Stimulated activated CD4-positive, alpha-beta T cell treated with anti-CD3 and anti-CD28 coated beads, Interleukin-2, amount 100 ng/mL, for 24 hours (primary cell): ENCODE results near the gene SSTR3.
"Not testable (repeated sequence)": the region's sequence is repeated elsewhere in the genome, so short reads cannot be mapped to it uniquely, and the experiment has no call there.

Experiments used
- DNase-seq, 2 donors: peaks; one replicate each; pipeline ENCODE4 v3.0.0-alpha.2; 2020

Gene SSTR3

DNA sequence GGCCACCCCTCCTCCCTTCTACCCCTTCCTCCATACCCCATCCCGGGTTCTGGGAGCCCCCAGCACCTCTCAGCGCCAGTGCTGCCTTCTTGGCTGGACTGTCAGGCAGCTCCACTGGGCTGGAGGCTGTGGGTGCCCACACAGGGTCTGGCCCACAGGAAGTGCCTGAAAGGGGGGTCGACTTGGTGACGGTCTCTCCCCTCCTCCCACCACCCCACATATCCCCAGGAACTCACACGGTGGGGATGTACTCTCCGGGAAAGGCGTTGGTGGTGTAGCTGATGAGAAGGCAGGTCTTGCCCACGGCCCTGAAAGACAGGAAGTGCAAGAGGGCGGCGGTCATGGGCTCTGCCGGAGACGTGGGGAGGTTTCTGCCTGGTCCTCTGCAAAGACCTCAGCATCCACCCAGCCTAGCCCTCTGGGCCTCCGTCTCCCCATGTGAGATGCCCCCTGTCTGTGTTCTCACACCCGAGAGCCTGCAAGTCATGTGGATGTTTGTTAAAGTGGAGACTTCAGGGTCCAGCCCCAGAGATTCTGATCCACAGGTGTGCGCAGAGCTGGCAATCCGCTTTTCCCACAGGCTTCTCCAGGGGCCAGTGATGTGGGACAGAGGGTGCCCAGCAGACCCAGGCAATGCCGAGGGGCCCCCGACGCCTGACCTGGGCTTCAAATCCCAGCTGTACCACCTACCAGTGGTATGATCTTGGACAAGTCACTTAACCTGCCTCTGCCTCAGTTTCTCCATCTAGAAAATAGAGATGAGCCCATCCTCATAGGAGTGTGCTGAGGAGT, 29.3 kb upstream of the SSTR3 start:
- peak in 1 of 2 donors; percentile 63 for DNase-seq

DNA sequence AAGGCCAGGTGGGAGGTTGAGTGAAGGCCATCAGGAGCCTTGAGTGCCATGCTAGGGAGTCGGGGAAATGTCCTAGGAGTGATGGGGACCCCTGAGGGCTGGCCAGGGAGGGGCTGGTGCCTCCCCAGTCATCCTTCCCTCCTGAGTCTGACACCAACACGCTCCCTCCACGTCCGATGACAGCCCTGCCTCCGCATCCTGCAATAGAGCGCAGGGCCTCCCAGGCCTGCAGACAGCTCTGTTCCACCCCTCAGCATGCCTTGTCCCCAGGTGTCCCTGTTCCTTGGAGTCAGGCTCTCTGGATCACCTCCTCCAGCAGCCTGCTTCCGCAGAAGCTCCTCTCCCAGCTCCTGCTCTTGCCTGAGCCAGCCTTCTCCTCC, 28.7 kb upstream of the SSTR3 start:
- DNase-seq, result peak in 1 of 2 donors; percentile 46

DNA sequence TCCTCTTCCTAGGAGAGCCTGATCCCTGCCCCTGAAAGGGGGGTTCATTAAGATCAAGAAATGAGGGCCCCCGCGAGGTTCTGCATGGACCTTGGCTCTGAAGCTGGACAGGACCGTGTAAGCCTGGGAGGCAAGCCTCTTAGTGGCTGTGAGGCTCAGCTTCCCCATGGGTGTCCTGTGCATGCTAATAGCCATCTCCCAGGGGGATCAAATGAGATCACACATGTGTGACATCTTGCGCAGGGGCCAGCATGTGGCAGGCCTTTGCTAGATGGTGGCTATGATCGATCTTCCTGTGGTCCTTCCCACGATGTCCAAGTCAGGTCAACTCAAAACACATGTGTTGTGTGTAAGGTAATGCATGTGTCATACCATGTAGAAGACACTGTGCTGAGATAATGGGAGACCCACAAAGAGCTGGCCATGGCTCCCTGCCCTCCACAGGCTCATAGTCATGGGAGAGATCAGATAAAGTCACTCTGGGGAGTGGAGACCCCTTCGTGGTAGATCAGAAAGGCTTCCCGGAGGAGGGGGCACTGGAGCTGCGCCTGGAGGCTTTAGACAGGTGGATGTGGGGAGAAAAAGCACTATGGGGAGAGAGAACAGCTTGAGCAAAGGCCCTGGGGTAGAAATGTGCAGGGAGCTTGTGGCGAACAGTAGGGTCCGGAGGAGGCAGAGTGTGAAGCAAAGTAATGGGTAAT, 28.1 kb upstream of the SSTR3 start:
- no peak for DNase-seq

DNA sequence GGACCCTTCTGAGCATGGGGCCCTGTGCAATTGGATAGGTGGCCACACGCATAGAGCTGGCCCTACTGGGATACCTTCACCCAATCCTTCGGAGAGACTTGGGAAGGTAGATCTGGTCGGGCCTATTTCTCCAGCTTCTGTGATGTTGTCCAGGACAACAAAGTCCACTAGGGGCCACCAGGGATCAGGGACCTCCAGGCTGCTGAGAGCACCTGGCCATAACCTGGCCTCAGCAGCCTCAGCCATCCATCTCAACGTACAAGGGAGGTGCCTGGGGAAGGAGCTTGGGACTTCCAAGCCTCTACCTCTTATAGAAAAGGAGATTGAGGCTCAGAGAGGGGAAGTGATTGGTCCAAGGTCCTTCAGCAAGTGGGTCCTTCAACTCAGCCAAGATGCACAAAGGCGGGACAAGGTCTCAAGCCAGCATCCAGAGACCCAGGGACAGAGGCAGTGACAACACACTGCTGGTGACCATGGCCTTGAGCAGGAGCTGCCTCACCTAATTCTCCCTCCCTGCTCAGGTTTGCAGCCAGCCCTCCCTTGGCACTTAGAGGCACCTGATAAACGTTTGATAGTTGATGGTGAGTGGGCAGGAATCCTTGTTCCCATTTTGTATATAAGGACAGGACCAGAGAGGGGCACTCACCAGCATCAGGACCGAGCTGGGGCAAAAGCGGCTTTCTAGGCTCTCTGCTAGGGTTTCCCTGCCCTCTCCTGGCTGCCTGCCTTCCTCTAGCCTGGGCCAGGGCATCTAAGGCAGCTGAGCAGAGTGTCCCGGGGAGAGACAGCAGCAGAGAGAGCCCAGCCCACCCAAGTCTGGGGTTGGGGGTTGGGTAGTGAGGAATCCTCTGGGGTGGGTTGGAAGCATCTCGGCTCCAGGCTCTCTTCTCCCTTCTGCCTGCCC, 27.3 kb upstream of the SSTR3 start:
- no peak for DNase-seq

DNA sequence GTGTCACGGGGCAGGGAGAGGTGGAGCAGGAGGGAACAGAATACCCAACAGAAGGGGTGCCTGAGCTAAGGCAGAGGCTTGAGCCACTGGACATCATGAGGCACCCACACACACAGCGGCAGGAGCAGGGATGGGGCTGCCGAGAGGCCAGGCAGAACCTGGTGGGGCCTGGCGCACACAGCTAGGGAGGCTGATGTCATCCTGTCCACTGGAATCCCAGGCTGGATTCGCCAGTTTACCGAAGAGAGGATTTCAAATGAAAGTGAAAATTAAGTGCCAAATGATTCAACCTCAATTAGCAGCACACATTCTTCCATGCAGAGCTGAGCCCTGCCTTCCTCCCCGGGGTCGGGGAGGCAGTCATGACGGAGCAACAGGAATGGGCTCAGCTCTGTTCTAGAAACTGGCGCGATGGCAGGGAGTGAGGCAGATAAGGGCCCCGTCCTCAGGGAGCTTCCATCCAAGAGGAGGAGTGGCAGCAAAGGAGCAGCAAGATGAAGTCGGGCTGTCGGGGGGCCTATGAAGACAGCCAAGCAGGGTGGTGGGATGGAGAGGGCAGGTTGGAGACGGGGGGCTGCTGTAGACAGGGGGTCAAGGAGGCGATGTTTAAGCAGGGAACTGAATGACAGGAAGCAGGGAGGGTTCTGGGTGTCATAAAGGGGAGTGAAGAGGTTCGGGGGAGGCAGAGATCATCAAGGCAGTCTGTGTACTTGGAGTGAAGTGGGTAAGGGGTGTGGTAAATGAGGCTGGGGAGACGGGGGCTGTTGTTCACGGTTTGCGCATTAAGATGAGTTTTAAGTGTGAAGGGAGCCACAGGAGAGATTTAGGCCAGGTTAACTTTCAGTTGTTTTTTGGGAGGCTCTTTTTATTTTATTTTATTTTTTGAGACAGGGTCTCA, 25.3 kb upstream of the SSTR3 start:
- no peak for DNase-seq

DNA sequence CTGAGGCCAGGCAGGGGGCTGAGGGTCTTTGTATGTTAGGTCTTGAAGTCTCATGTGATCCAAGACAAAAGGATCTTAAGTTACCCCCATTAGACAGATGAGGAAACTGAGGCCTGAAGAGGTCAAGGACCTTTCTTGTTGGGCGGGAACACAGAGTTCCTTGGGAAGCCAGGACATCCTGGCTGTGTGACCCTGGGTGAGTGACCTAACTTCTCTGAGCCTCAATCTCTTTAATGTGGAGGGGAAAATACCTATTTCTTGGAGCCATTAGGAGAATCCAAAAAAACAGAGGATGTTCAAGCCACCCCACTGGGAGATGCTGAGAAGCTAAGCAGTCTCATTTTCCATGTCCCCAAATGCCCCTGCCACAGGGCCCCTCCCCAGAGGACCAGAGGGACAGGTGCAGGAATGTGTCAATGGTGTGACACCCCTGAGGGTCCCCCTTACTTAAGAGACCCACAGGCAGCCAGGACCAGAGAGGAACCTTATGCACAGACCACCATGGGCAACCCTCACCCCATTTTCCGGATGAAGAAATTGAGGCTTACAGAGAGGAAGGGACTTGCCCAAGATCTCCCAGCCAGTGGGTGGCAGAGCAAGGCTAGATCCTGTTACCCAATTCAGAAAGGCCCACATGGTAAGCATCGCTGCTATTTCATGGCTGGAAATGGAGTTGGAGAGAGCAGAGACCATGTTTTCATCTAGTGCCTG, 23.8 kb upstream of the SSTR3 start:
- no peak for DNase-seq

DNA sequence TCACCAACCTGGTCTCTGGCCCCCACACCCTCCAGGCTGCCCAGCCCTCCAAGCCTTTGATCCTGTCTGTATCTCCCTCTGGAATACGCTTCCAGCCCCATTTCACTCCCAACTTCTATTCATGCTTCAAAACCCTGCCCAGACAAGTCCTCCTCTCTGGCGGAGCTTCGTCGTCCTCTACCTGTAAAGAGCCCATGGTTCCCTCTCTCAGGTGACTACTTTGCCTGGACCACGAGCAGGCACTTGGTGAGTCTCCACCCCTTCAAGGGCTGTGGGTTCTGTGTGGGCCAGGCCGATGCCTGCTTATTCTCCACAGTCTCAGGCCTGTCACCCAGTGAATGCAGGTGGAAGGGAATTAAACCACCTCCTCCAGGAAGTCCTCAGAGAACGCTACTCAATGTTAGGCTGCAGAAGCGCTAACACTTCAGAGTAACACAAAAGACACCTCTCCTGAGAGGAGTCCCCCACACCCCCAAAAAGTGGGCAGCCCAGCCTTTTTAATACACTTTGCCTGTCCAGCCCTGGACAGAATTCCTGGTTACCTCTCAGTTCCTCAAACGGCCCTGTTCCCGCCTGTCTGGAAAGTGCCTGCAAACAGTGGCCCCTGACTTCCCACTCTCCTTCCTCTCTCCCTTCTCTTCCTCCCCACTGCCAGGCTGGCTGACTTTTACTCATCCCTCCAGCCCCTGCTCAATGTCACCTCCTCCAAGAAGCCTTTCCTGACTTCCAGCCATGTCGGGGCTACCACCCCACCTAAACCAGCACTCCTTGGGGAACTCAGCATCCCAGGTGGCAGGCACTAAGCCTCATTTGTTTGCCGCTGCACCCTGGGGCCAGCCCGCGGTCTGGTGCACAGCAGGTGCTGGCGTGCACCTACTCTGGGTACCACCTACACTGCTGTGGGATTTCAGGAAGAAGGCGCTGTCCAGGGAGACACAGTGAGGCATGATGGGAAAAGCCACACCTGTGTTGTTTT, 22.7 kb upstream of the SSTR3 start:
- DNase-seq, result no peak

DNA sequence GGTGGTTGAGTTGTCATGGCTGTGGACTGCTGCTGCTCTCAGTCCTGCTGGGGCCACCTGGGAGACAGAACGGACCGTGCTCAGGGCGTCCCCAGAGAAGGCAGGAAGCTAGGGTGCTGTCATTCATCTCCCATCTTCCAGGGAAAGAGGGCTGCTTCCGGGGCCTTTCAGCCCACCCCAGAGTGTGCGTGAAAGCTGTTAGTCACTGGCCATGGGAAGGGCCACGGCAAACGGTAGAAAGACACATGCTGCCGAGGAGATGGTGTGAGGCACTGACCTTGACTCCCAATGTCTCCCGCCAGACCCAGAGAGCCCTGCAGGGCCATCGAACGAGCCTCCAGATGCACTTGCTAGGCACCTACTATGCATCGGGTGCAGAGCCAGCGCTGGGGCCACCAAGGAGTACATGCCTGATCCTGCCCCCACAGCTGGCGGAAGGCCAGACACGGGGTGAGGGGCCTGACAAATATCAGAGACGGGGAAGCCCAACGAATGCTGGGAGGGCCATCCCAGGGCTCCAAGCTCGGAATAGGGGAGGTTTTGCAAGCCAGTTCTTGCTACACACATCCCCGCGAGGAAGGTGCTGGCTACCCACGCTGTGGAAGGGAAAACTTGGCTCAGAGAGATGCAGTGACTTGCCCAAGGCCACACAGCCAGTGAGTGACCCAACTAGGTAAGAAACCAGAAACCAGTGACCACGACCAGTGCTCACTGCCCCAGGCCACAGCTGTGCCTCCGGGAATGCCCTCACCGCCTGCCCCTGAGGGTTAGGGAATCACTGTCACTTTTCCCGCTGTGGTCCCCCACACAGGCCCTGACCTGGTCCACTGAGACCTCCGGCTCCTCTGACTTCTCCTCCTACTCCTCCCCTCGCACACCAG, 21.7 kb upstream of the SSTR3 start:
- no peak for DNase-seq

DNA sequence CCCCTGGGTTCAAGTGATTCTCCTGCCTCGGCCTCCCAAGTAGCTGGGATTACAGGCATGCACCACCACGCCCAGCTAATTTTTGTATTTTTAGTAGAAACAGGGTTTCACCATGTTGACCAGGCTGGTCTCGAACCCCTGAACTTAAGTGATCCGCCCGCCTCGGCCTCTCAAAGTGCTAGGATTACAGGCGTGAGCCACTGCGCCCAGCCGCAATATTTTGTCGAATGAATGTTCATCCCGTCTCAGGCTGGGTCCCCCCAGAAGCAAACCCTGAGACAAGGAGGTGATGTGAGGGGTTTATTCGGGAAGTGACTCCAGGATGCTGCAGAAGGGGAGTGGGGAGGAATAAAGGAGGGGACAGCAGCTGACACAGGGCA, 21.1 kb upstream of the SSTR3 start:
- DNase-seq, result not testable (repeated sequence)

DNA sequence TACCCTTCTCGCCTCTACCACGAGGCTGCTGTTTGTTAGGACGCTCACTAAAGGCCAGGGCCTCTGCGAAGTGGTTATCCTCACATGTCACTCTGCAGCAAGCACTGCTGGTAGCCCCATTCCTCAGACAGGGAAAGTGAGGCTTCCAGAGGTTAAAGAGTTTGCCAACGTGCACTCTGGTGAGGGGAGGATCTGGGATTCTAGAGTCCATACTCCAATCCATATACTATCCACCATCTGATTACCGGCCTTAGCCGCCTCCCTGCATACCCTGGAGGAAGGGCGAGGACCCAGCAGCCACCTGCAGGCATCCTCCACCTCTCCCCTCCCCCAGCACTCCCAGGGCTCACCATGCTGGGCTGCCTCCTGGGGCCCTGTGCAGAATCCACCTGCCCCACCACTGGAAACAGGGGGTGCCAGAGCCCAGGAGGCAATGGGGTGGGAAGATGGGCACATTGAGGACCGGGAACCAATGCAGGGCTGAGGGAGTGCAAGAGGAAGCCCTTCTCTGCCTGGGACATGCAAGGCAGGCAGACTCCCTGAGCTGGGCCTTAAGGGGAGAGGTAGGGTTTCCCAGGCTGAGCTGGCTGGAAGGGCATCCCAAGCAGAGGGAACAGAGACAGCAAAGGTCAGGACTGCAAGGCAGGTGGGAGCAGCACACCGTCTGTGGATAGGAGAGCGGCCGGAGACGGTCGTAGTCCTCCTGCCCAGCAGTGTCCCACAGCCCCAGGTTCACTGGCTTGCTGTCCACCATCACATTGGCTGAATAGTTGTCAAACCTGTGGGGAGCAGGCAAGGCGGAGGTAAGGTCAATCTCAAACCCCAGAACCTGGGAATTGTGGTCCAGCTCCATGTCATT, 20.1 kb upstream of the SSTR3 start:
- DNase-seq, result peak in 1 of 2 donors; percentile 33

DNA sequence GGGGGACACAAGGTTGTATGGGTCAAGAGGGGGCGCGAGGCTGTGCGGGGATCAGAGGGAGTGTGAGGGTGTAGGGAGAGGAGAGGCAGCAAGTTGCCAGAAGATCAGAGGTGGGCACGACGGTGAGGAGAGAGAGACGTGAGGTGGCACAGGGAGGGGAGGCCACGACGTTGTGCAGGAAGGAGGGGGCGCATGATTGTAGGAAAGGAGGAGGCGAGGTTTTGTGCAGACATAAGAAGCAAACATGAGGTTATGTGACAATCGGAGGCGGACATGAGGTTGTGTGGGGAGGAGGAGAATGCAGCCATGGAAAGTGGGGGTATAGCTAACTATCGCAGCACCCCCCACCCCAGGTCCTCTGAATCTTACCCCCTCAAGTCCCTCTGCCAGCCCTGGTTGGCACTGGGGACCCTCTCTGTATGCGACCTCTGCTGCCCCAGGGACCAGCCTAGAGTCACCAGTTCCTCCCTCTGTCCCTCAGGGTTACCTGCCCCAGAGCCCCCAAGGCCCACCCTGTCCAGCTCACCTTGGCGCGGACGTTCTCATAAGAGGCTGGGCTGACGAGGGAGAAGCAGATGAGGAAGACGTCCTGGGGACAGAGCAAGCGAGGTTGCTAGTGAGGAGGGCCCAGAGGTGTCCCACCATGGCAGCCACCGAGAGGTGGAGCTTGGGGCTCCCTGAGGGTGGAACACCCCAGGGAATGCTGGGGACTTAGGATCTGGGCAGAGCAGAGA, 19.3 kb upstream of the SSTR3 start:
- DNase-seq, result peak in 1 of 2 donors; percentile 55

DNA sequence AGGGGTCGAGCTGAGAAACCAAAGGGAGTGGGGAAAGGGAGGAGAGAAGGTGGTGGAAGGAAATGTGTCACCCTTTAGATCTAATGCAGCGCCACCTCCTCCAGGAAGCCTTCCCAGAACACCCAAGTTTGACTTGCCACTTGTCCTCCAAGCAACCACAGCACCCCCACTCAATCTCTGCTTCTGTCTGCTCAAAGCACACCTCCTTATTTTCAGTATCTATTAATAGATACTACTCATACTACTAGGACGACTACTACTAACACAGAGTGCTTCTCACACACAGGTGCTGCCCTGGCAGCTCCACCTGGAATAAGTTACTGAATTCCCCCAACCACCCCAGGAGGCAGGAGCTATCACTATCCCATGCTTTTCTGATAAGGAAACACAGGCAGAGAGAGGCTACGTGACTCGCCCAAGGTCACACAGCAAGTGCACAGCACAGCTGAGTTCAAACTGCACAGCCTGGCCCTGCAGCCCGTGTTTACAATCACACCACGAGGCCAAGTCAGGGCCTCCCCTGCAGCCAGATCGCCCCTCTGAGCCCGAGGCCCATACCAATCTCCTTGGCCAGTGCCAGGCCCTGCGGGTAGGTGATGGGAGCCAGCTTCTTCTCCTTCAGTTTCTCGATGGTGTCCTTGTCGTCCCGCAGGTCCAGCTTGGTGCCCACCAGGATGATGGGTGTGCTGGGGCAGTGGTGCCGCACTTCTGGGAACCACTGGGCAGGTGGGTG, 18.6 kb upstream of the SSTR3 start:
- DNase-seq, result peak; percentile 82 to 84

DNA sequence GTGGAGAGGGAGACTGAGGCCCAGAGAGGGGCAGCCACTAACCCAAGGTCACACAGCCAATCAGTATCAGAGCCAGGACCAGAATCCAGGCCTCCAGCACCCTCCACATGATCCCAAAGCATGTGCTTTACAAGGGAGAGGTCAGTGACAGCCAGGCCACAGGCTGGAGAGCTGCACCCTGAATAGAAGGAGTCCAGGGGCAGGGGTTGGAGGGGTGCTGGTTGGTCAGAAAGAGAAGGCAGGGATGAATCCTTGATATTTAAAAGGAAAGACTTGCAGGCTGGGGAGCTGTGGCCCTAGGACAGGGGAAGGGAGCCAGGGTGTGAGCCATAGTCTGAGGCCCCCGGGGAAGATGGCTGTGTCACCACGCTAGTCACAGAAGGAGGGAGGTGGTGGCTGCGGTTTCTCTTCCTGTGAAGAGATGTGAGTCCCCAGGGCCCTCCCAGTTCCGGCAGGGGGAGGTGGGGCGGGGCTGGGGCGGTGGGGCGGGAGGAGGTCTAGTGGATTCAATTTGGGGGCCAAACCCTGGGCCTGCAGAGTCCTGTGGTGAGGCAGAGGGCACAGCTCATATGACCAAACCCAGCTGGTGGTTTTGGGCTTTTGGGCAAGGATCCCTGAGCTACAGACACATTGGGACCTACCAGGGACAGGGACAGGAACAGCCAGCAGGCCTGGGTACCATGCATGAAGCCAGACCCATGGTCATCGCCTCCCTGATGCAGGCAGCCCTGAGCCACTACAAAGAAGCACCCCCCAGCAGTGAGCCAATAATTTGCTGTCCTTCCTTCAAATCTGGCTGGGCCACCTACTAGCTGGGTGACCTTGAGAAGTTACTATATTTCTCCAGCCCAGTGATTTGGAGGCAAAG, 17.8 kb upstream of the SSTR3 start:
- DNase-seq, result peak; percentile 90 to 92

DNA sequence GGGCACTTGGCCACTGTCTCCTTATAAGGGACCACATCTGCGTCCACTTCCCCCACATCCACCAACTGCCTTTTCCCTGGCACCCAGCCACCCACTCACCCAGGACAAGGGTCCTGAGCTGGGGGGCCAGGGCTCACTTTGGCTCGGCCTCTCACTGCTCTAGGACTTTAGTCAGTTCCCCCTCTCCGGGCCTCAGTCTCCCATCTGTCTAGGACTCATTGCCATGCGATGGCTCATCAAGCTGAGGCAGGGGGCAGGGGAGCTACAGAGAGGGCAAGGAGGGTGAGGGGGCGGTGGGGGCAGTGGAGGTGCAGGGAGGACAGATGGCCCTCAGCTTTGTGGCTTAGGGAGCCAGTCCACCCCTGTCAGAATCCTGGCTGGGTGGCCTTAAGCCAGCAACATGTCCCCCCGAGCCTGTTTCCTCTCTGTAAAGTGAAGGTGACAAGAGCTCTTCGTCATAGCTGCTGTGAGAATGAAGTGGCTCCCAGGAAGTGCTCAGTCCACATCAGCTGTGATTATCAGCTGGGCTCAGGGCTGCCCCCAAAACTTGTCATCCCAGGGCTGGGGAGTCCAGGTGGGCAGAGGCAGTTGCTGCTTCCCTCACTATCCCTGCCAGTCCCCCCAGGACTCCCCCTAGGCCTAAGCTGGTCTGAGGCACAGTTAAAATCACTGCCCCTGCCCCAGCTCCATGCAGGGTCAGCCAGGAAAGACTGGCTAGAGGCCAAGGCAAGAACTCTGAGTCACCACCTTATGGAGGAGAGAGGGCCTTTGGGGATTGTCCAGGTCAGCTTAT, 16.9 kb upstream of the SSTR3 start:
- DNase-seq, result peak in 1 of 2 donors; percentile 46
